HG03378 (cell line): ENCODE measurements around the gene GP2.

Experiments
- ATAC-seq: cut with Tn5 transposase; IDR thresholded peaks from one replicate; pipeline ENCODE4 v1.9.1; 2021; ENCODE audit warnings: mild to moderate bottlenecking, moderate library complexity; ENCODE audit not compliant: unreplicated experiment

GP2 gene

GRCh38 chr16:20308266-20308665 is 19.0 kb downstream of the GP2 start:
- no peak for ATAC-seq

GRCh38 chr16:20307791-20308190 is 19.5 kb downstream of the GP2 start:
- no peak for ATAC-seq

DNA sequence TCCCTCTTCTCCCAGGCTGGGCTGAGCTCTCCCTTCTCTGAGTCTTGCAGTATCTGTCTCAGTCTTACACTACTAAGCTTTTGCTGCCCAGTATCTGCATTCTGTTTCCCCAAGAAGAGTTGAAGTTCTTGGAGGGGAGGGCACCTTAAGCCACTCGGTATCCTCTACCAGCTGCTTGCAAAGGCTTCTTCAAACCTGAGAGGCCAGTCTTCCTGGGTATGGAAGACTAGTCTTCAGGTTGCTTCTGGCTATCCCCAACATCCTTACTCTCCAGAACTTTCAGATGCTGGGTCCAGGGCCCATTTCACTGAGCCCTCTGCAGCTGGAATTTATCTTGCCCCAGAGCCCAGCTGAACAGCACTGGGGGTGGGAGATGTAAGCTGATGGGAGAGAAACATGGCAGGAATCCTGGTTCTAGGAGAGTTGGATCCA is 20.1 kb downstream of the GP2 start:
- no peak for ATAC-seq

GRCh38 chr16:20306401-20306800 is 20.9 kb downstream of the GP2 start:
- no peak for ATAC-seq

GRCh38 chr16:20303012-20303411 is 24.3 kb downstream of the GP2 start:
- ATAC-seq, result no peak

DNA sequence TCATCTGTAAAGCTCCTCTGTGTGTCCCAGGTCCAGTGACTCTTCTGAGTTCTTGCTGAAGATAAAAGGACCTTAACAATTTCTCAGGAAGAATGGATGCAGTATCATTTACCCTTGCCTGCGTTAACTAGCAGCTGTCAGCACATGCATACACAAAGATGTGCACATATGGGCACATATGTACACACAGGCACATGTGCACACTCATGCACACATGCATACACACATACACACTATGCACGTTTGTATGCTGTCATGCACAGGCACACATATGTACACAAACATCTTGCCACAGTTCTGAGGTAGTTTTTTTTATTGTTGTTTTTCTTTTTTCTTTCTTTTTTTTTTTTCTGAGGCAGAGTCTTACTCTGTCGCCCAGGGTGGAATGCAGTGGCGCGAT is 24.9 kb downstream of the GP2 start:
- ATAC-seq, result no peak

GRCh38 chr16:20301840-20302239 is 25.5 kb downstream of the GP2 start:
- no peak for ATAC-seq

DNA sequence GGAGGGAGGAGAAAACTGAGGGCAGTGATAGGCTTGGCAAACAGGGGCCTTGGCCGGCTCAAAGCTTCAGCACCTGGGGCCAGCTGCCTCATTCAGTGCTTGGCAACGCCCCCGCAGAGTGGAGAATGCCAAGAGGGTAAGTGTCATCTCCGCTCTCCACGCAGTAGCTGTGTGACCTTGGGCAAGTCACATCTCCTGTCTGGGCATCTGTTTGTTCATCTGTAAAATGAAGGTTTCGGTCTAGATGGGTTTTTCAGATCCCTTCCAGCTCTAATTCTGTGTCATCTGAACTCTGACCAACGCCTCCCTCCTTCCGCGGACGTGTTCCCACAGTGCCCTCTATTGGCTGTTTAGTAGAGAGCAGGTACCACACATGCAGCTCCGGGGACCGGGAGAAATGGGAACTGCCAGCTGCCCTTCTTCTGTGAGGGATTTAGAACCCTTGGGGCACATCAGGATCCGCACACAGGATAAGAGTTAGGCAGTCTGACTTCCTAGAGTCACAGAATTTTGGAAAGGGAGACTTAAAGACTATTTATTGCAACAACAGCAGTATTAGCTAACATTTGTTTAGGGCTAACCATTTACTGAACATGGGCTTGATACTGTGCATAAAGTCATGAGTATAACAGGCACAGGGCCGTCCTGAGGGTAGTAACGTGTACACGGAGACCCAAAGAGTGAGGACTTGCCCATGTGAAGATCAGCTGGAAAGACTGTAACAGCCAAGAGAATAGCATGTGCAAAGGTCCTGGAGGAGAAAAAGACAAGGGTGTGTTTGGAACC is 26.8 kb downstream of the GP2 start:
- ATAC-seq, result peak; percentile 54

GRCh38 chr16:20298452-20298851 is 28.9 kb downstream of the GP2 start:
- no peak for ATAC-seq

- ATAC-seq, result no peak
These were observed 35.8 kb downstream of the GP2 start for GRCh38 chr16:20291208-20292206.

GRCh38 chr16:20289571-20289970 is 37.7 kb downstream of the GP2 start:
- no peak for ATAC-seq

DNA sequence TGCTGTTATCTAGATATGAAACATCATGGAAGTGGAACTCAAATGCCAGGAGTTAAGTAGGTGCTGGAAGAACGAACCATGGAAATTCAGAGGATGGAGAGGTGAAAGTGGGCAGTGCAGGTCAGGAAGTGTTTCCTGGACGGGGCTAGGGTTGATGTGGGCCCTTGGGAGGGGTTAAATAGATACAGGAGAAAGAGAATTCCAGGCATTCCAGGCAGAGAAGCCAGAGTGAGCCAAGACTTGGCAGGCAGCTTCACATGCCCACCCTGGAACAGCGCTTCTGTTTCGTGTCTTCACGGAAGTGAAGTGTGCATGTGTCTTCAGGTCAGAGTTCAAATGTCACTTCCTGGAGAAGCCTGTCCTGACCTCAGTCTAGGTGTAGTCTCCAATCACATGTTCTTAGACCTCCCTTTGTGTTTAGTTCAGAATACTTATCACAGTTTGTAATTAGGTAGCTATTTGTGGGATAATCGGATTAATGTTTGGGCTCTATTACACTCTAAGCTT is 41.3 kb downstream of the GP2 start:
- no peak for ATAC-seq

GRCh38 chr16:20280259-20280658 is 47.1 kb downstream of the GP2 start:
- ATAC-seq, result no peak

DNA sequence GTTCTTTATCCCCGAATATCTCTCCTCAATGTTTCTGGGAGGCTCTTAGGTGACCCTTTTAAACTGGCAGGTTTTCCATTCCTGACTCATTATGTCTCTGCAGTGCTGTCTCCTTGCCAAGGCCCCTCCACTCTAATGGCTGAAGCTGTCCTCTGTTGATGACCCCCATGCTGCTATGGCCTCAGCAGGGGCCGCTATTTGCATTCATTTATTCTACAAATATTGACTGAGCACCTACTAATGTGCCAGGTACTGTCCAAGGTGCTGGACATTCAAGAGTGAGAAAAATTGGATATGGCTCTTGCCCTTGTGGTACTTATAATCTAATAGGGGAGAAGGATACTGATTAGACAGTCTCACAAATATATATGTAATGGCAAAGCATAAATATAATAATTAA is 55.4 kb downstream of the GP2 start:
- no peak for ATAC-seq

DNA sequence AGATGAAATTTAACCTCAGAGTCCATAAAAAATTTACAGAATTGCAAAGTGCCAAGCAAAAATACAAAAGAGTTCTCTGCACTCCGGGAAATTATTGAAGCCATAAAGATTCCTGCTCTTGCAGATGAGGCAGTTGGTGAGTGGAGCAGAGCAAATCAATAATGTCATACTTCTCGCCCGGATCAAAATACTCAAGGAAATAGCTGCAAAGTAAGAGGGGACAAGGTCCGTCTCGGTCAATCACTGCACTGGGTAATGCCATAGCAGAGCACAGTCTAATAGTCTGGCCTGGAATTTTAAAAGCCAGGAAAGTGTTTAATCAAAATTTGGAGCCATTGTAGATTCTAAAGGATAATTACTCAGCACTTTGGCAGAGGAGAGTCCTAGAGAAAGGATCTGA is 58.9 kb downstream of the GP2 start:
- ATAC-seq, result no peak

DNA sequence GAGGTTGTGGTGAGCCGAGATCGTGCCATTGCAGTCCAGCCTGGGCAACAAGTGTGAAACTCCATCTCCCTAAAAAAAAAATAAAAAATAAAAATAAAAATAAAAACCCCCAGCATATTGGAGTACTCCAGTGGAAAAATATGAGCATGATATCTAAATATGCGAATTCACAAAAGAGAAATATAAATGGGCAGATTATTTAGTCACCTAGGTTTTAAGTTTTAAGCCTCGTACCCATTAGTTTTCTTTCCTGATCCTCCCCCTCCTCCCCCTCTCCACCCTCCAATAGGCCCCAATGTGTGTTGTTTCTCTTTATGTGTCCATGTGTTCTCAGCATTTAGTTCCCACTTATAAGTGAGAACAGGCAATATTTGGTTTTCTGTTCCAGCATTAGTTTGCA is 62.3 kb downstream of the GP2 start:
- ATAC-seq, result no peak

GRCh38 chr16:20263138-20263855 is 64.0 kb downstream of the GP2 start:
- ATAC-seq, result no peak

DNA sequence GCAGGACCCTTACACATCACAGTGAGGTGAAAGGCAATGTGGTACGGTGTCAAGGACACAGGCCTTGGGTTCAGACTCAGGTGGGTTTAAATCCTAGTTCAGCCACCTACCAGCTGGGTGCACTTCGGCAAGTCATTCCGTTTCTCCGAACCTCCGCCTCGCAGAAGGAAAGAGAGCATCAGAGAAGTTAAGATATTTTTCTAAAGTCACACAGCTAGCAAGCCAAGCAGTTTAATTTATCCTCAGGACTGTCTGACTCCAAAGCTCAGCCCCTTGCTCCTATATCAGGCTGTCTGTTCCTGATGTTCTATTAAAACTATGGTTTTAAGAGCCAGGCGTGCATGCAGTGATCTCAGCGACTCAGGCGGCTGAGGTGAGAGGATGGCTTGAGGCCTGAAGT is 65.1 kb downstream of the GP2 start:
- no peak for ATAC-seq

DNA sequence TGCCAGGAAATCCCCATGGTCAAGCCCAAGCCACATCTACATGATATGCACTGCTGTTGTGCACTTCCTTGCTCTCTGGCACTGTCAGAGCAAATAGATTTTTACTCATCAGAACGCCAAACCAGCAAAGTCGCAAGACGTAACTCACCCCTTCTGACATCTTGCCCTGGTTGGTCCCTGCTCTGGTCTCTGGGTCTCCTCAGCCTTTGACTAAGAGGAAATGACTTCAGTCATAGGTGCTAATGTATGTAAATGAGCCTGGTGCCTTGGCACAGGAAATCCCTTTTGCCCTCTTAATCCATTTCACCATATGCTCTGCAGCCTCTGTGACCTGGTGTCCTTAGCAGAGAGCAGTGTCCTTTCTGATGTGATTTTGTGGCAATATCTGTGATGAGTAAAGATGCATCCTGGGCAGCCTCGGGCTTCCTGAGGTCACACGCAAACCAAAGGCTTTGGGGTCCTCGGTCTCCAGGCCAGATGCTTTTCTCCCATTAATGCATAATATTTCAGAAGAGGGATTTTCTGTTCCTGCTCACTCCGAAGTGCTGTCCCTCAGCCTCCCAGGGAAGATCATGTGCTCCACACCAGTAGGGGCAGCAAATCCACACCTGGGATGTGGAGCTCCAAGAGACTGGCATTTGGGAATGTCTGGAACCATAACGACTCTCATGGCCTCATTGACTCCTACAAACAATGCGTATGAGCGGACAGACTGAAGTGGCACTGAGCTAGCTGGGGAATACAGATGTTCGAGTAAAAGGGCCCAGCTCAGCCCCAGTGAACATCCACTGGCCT is 66.9 kb downstream of the GP2 start:
- no peak for ATAC-seq
